Inflammatory macrophage treated with lipopolysaccharide for 1 hour (primary cell): Measurements from ENCODE around the gene ATP1A1.

Experiments
- DNase-seq, 2 donors: peaks; one replicate each; pipeline ENCODE4 v3.0.0-alpha.2; 2020 to 2022

ATP1A1 gene

GRCh38 chr1:116446686-116447085 lies 73.6 kb downstream of the ATP1A1 start:
- no peak for DNase-seq

GRCh38 chr1:116448785-116449385 lies 75.8 kb downstream of the ATP1A1 start:
- no peak for DNase-seq

- DNase-seq, result no peak
These were observed 76.5 kb downstream of the ATP1A1 start for GRCh38 chr1:116449578-116449977.

- DNase-seq, result no peak
These were observed 78.7 kb downstream of the ATP1A1 start for GRCh38 chr1:116451702-116452101.

- DNase-seq, result no peak
These were observed 80.4 kb downstream of the ATP1A1 start for GRCh38 chr1:116453481-116453880.

- DNase-seq, result no peak
These were observed 80.9 kb downstream of the ATP1A1 start for GRCh38 chr1:116453906-116454305.
